Measurements from ENCODE around the gene ARGFX.

DNA sequence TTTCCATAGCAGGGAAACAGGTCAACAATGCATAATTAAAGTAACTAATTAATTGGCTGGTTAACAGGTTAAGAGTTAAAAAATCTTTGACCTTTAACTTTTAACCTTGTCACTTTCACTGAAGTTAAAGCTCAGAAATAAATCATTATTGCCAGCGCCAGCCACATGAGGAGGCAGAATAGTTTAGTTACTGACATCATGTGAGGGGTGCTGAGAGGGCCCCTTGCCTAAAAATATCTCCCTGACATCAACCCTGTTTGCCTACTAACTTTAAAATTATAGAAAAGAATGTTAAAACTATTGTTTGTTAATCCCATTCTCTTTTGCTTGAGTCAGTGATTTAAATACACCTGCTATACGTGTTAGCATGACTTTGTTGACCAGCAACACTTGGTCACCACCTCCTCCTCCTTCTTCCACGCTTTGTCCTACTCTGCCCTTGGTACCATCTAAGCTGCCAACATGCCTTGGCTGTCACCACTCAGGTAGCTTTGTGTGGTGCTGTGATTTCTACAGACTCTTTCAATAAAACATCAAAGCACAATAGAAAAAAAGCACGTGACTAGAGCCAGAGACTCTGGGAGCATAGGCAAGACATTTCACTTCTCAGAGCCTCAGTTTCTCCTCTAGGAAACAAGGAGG, 28.1 kb downstream of the ARGFX start:
- TF ChIP-seq POLR2A (IDR thresholded peaks at IDR 0.05): no peak
- TF ChIP-seq, protein P1, sequence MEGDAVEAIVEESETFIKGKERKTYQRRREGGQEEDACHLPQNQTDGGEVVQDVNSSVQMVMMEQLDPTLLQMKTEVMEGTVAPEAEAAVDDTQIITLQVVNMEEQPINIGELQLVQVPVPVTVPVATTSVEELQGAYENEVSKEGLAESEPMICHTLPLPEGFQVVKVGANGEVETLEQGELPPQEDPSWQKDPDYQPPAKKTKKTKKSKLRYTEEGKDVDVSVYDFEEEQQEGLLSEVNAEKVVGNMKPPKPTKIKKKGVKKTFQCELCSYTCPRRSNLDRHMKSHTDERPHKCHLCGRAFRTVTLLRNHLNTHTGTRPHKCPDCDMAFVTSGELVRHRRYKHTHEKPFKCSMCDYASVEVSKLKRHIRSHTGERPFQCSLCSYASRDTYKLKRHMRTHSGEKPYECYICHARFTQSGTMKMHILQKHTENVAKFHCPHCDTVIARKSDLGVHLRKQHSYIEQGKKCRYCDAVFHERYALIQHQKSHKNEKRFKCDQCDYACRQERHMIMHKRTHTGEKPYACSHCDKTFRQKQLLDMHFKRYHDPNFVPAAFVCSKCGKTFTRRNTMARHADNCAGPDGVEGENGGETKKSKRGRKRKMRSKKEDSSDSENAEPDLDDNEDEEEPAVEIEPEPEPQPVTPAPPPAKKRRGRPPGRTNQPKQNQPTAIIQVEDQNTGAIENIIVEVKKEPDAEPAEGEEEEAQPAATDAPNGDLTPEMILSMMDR (IDR thresholded peaks at IDR 0.05): no peak

All from adrenal gland (tissue), 5 donors.